ENCODE data around the gene GPC5. TPM values are rescaled to one million over a fixed set of nuclear protein-coding genes. Genes with fewer than 3 reads are reported as not detected.

GPC5 gene
- polyA plus RNA-seq, 2 of the 4 experiments (the other 2 are of a cell fraction) = not detected

GRCh38 chr13:92494915-92495314 lies 1096.5 kb downstream of the GPC5 start:
- Histone ChIP-seq H3K4me3 (no peak overlapping the region), H3K4me1 (no peaks in the 10 kb centered on the region), H3K27ac (no peak overlapping the region), H3K4me2 (no peak overlapping the region), H3K9me3 (no peaks in the 10 kb centered on the region)
- no peak for ATAC-seq
- FAIRE-seq = no peak
- POLR2A ChIA-PET = no interaction called here
- TF ChIP-seq CBX2 (IDR thresholded peaks at IDR 0.05; ENCODE audit: borderline replicate concordance, low read depth) (no peak), RARB (CRISPR knock-in tag; IDR thresholded peaks at IDR 0.05) (no peak), RFX5 (IDR thresholded peaks at IDR 0.05) (no peak), FOSL2 (IDR thresholded peaks at IDR 0.05) (no peak), FOSL2 (CRISPR knock-in tag; IDR thresholded peaks at IDR 0.05) (no peak)
- CTCF ChIA-PET = no interaction called here
- WGBS (ENCODE audit: missing lambda C conversion rate) = 4% methylated on average over 2 of the region's 2 CpGs
- no peak for DNase-seq (ENCODE audit: low read depth in 1 of 2, low spot score in 1 of 2)

- Histone ChIP-seq H3K4me1 (no peaks in the 10 kb centered on the region), H3K4me3 (no peak overlapping the region), H3K27ac (no peak overlapping the region), H3K4me2 (no peak overlapping the region), H3K9me3 (no peaks in the 10 kb centered on the region)
- WGBS (ENCODE audit: missing lambda C conversion rate) = 23% methylated on average over 5 of the region's 6 CpGs
- CTCF ChIA-PET = no interaction called here
- TF ChIP-seq SREBF2 (IDR thresholded peaks at IDR 0.05) (no peak), BHLHE40 (IDR thresholded peaks at IDR 0.05; ENCODE audit: low read depth, low read length) (no peak), KDM5A (IDR thresholded peaks at IDR 0.05) (no peak), CHD2 (IDR thresholded peaks at IDR 0.05; ENCODE audit: low read length, partially characterized antibody) (no peak), ZC3H11A (IDR thresholded peaks at IDR 0.05) (no peak), NFE2L2 (conservative IDR thresholded peaks at IDR 0.05; ENCODE audit: low read length) (no peak), CHD4 (IDR thresholded peaks at IDR 0.05; ENCODE audit: borderline replicate concordance) (no peak), RNF2 (IDR thresholded peaks at IDR 0.05; ENCODE audit: borderline replicate concordance, low read depth) (no peak), SMC3 (IDR thresholded peaks at IDR 0.05) (no peak), BCL3 (IDR thresholded peaks at IDR 0.05) (no peak), CBX8 (IDR thresholded peaks at IDR 0.05) (no peak), GATA3 (IDR thresholded peaks at IDR 0.05; ENCODE audit: borderline replicate concordance) (no peak), FOSL2 (IDR thresholded peaks at IDR 0.05) (no peak), FOSL2 (CRISPR knock-in tag; IDR thresholded peaks at IDR 0.05) (no peak), NR3C1 (IDR thresholded peaks at IDR 0.05) (no peak)
- POLR2A ChIA-PET = interaction anchor here (0.6 kb wide), 1 partner anchor 47 kb away, joined by 4 read pairs; no protein-coding TSS in a partner anchor
- FAIRE-seq (no peak), ATAC-seq (no peak), DNase-seq (ENCODE audit: low read depth in 1 of 2, low spot score in 1 of 2) (no peak)
These were observed 1101.8 kb downstream of the GPC5 start for GRCh38 chr13:92500192-92500591.

GRCh38 chr13:92510416-92510815 lies 1112.0 kb downstream of the GPC5 start:
- ATAC-seq (no peak), FAIRE-seq (no peak), DNase-seq (ENCODE audit: low read depth in 1 of 2, low spot score in 1 of 2) (no peak)
- Histone ChIP-seq H3K27ac (no peak overlapping the region), H3K4me3 (no peak overlapping the region), H3K4me1 (no peaks in the 10 kb centered on the region), H3K4me2 (no peak overlapping the region), H3K9me3 (no peaks in the 10 kb centered on the region)
- CTCF ChIA-PET = no interaction called here
- TF ChIP-seq KDM5A (IDR thresholded peaks at IDR 0.05) (no peak), RARB (CRISPR knock-in tag; IDR thresholded peaks at IDR 0.05) (no peak), MYC (IDR thresholded peaks at IDR 0.05; ENCODE audit: borderline replicate concordance, low read length) (no peak), FOSB (CRISPR knock-in tag; IDR thresholded peaks at IDR 0.05) (no peak), HMGXB4 (CRISPR knock-in tag; IDR thresholded peaks at IDR 0.05; ENCODE audit: borderline replicate concordance) (no peak)
- WGBS (ENCODE audit: missing lambda C conversion rate) = 8% methylated on average over 2 of the region's 2 CpGs
- POLR2A ChIA-PET = no interaction called here

All from A549 (cell line).